HEK293T (cell line): ENCODE results near the gene CD19.

ENCODE experiments used
- CTCF ChIA-PET: fragments of 350-600 bp; formaldehyde crosslinking; extraction: SDS; loops from one replicate; lab custom pipeline; 2021; ENCODE audit warnings: antibody characterized with exemption, inconsistent platforms; lab: Yijun Ruan, JAX
- POLR2A ChIA-PET: fragments of 350-600 bp; formaldehyde crosslinking; extraction: SDS; loops from one replicate; lab custom pipeline; 2020; ENCODE audit warnings: antibody characterized with exemption, inconsistent platforms; lab: Yijun Ruan, JAX
- DNase-seq: peaks from one replicate; pipeline ENCODE4 v3.0.0; 2012; ENCODE audit warnings: mixed read lengths; ENCODE audit errors: extremely low spot score
- ARNT ChIP-seq: fragments of 450-650 bp; IDR thresholded peaks from 2 replicates; pipeline ENCODE4 v1.6.1; 2017; ENCODE audit warnings: mild to moderate bottlenecking
- BHLHE40 ChIP-seq: fragments of 450-650 bp; IDR thresholded peaks from 2 replicates; pipeline ENCODE4 v1.6.1; 2016; ENCODE audit warnings: mild to moderate bottlenecking, moderate library complexity, borderline replicate concordance
- CTBP1 ChIP-seq: fragments of 450-650 bp; IDR thresholded peaks from 2 replicates; pipeline ENCODE4 v1.6.1; 2016; ENCODE audit warnings: borderline replicate concordance
- ELF4 ChIP-seq: fragments of 450-650 bp; IDR thresholded peaks from 2 replicates; pipeline ENCODE4 v1.6.1; 2017; ENCODE audit warnings: antibody characterized with exemption
- FOXA1 ChIP-seq: fragments of 450-650 bp; IDR thresholded peaks from 2 replicates; pipeline ENCODE4 v1.6.1; 2016; ENCODE audit warnings: mild to moderate bottlenecking
- FOXK2 ChIP-seq: fragments of 450-650 bp; IDR thresholded peaks from 2 replicates; pipeline ENCODE4 v1.6.1; 2016; ENCODE audit warnings: mild to moderate bottlenecking
- FOXM1 ChIP-seq: fragments of 450-650 bp; IDR thresholded peaks from 2 replicates; pipeline ENCODE4 v1.6.1; 2017; ENCODE audit warnings: mild to moderate bottlenecking, borderline replicate concordance
- HDGF ChIP-seq: fragments of 450-650 bp; IDR thresholded peaks from 2 replicates; pipeline ENCODE4 v1.6.1; 2017; ENCODE audit warnings: antibody characterized with exemption, borderline replicate concordance
- L3MBTL2 ChIP-seq: fragments of 450-650 bp; conservative IDR thresholded peaks from 2 replicates; pipeline ENCODE4 v1.6.1; 2016; ENCODE audit warnings: mild to moderate bottlenecking
- LEF1 ChIP-seq: fragments of 450-650 bp; IDR thresholded peaks from 2 replicates; pipeline ENCODE4 v1.6.1; 2017; ENCODE audit warnings: mild to moderate bottlenecking, borderline replicate concordance
- NFRKB ChIP-seq: fragments of 450-650 bp; IDR thresholded peaks from 2 replicates; pipeline ENCODE4 v1.6.1; 2016; ENCODE audit warnings: mild to moderate bottlenecking, moderate library complexity
- PKNOX1 ChIP-seq: fragments of 450-650 bp; IDR thresholded peaks from 2 replicates; pipeline ENCODE4 v1.6.1; 2016
- SP1 ChIP-seq: fragments of 450-650 bp; IDR thresholded peaks from 2 replicates; pipeline ENCODE4 v1.6.1; 2017
- SUZ12 ChIP-seq: fragments of 450-650 bp; IDR thresholded peaks from 2 replicates; pipeline ENCODE4 v1.6.1; 2016; ENCODE audit warnings: mild to moderate bottlenecking
- TARDBP ChIP-seq: fragments of 450-650 bp; IDR thresholded peaks from 2 replicates; pipeline ENCODE4 v1.6.1; 2016
- ZNF384 ChIP-seq: fragments of 450-650 bp; IDR thresholded peaks from 2 replicates; pipeline ENCODE4 v1.6.1; 2016

Gene CD19

GRCh38 chr16:28904828-28905227 is 26.9 kb upstream of the CD19 start:
- CTCF ChIA-PET = no interaction called here
- POLR2A ChIA-PET = interaction anchor here (1.0 kb wide), 1 partner anchor 32 kb away, joined by 3 read pairs; no protein-coding TSS in a partner anchor
- DNase-seq = no peak
- TF ChIP-seq SP1 (no peak), CTBP1 (no peak), TARDBP (no peak), ELF4 (no peak), ARNT (no peak), FOXM1 (no peak), HDGF (no peak), FOXA1 (no peak), SUZ12 (no peak), FOXK2 (no peak), ZNF384 (no peak), LEF1 (no peak)

GRCh38 chr16:28905229-28905754 is 26.5 kb upstream of the CD19 start:
- no peak for DNase-seq
- CTCF ChIA-PET = no interaction called here
- POLR2A ChIA-PET = no interaction called here
- no peak for TF ChIP-seq HDGF
- TF ChIP-seq FOXM1 = no peak
- no peak for TF ChIP-seq CTBP1

GRCh38 chr16:28905800-28906372 is 25.9 kb upstream of the CD19 start:
- CTCF ChIA-PET = no interaction called here
- TF ChIP-seq ZNF384 (no peak), SUZ12 (no peak), TARDBP (no peak), FOXK2 (no peak), BHLHE40 (no peak), ELF4 (no peak), FOXM1 (no peak), SP1 (no peak), PKNOX1 (no peak), HDGF (no peak), CTBP1 (no peak), LEF1 (no peak), NFRKB (no peak), L3MBTL2 (no peak), FOXA1 (no peak), ARNT (no peak)
- POLR2A ChIA-PET = no interaction called here
- no peak for DNase-seq

GRCh38 chr16:28910086-28911031 is 21.4 kb upstream of the CD19 start:
- ChIA-PET POLR2A (no interaction called here), CTCF (interaction anchor here (0.7 kb wide), 1 partner anchor 35 kb away, joined by 3 read pairs; no protein-coding TSS in a partner anchor)
- DNase-seq = no peak
- no peak for TF ChIP-seq HDGF
- TF ChIP-seq LEF1 = no peak
- TF ChIP-seq NFRKB = no peak
- TF ChIP-seq FOXM1 = no peak
- no peak for TF ChIP-seq PKNOX1
- TF ChIP-seq ELF4 = no peak
- TF ChIP-seq ZNF384 = no peak
- TF ChIP-seq FOXK2 = no peak
- no peak for TF ChIP-seq TARDBP
- TF ChIP-seq SP1 = no peak

GRCh38 chr16:28912558-28912957 is 19.2 kb upstream of the CD19 start:
- no peak for DNase-seq
- TF ChIP-seq ARNT (no peak), CTBP1 (no peak), NFRKB (no peak), BHLHE40 (no peak), ZNF384 (no peak), SP1 (no peak), HDGF (no peak), LEF1 (no peak), PKNOX1 (no peak), TARDBP (no peak), SUZ12 (no peak), FOXM1 (no peak), L3MBTL2 (no peak), FOXK2 (no peak), FOXA1 (no peak), ELF4 (no peak)
- ChIA-PET CTCF (no interaction called here), POLR2A (no interaction called here)
